Activated CD4-positive, alpha-beta T cell treated with anti-CD3 and anti-CD28 coated beads for 48 hours (primary cell): ENCODE results near the gene C2CD2.
A peak's percentile ranks its signal among the peaks of the same experiment; 100 is the strongest.
"Not testable (repeated sequence)": the region's sequence is repeated elsewhere in the genome, so short reads cannot be mapped to it uniquely, and the experiment has no call there.

ENCODE experiments used
- DNase-seq: peaks from one replicate; pipeline ENCODE4 v3.0.0-alpha.2; 2020

Gene C2CD2

GRCh38 chr21:41953831-41954653, at the start of gene C2CD2:
C2CD2 (minus strand) TSS chr21:41954018; CDS start chr21:41953648, 370 bp downstream.
- DNase-seq, result peak; percentile 38

- DNase-seq, result peak; percentile 56
Observed at GRCh38 chr21:42003051-42003461, 49.2 kb upstream of the C2CD2 start.

DNA sequence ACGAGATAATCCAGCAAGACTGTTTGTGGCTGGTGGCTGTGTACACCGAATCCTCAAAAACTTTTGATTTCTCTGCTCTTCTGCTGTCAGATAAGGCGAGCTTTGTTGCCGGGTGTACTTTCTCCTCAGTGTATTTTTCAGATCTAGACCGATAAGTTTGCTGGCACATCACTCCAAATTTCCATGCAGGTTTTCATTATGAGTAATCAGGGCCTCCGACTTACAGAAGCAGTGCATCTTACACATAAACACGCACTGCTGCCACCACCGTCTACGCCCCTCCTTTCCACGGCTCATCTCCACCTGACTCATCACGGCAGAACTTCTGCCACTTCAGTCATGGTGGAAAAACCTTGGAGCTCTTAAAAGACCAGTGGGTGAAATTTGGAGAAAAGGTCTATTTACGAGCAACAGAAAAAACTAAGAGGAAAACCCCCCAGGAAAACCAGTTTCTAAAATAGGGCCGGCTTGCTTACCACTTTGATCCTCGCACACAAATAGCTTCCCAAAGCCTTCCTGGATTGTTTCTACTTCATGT, 48.7 kb upstream of the C2CD2 start:
- DNase-seq, result peak; percentile 86

- no peak for DNase-seq
Observed at GRCh38 chr21:42001781-42002180, 48.0 kb upstream of the C2CD2 start.

- DNase-seq, result no peak
Observed at GRCh38 chr21:42000908-42001307, 47.1 kb upstream of the C2CD2 start.

- DNase-seq, result no peak
Observed at GRCh38 chr21:41997657-41998056, 43.8 kb upstream of the C2CD2 start.

DNA sequence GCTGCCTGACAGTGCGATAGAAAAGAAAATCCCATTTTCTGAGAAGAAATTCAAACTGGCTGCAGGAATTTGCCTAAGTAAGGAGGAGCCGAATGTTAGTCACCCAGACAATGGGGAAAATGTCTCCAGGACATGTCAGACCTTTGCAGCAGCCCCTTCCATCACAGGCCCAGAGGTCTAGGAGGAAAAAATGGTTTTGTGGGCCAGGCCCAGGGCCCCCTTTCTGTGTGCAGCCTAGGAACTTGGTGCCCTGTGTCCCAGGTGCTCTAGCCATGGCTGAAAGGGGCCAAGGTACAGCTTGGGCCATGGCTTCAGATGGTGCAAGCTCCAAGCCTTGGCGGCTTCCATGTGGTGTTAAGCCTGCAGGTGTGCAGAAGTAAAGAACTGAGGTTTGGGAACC, 41.8 kb upstream of the C2CD2 start:
- no peak for DNase-seq

DNA sequence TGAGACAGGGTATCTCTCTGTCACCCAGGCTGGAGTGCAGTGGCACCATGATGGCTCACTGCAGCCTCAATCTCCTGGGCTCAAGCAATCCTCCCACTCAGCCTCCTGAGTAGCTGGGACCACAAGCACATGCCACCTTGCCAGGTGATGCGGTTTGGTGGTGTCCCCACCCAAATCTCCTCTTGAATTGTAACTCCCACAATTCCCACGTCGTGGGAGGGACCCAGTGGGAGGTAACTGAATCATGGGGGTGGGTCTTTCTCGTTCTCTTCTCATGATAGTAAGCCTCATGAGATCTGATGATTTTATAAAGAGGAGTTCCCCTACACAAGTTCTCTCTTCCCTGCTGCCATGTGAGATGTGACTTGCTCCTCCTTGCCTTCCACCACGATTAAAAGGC, 40.8 kb upstream of the C2CD2 start:
- not testable (repeated sequence) for DNase-seq

DNA sequence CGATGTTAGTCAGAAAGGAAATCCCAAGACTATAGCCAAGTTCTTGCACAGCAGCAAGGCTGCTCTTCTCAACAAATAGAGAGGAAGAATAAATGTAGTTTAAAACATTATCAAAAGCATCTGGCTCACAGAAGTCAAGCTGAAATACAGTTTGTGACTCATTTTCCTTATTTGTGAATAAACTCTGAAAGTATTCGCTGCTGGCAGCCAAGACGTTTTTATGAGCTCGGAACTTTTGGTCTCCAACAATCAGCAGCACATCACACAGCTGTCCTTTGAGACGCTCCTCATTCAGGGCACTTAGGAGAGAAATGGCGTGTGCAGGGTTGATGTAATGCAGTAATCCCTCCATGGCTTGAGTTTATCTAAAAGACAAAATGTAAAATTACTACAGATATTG, 39.9 kb upstream of the C2CD2 start:
- no peak for DNase-seq

GRCh38 chr21:41992576-41992975, 38.8 kb upstream of the C2CD2 start:
- DNase-seq, result no peak

DNA sequence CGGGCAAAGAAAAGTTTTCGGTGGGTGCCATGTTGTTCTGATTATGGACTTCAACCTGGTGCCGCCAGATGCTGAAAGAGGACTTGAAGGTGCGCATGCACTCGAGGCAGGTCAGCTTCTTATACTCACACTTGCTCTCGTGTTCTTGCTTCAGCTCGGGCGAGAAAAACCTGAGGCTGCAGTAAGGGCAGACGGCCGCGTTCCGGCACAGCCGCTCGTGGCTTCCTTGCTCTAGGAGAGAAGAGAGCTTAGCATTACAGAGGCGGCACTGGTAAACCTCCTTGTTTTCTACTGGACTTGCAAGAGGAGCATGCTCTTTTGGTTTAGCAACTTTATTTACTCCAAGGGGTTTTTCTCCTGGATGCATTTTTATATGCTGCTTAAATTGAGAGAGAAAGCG, 37.8 kb upstream of the C2CD2 start:
- DNase-seq, result no peak

GRCh38 chr21:41989698-41990097, 35.9 kb upstream of the C2CD2 start:
- no peak for DNase-seq

GRCh38 chr21:41987310-41987709, 33.5 kb upstream of the C2CD2 start:
- DNase-seq, result no peak

DNA sequence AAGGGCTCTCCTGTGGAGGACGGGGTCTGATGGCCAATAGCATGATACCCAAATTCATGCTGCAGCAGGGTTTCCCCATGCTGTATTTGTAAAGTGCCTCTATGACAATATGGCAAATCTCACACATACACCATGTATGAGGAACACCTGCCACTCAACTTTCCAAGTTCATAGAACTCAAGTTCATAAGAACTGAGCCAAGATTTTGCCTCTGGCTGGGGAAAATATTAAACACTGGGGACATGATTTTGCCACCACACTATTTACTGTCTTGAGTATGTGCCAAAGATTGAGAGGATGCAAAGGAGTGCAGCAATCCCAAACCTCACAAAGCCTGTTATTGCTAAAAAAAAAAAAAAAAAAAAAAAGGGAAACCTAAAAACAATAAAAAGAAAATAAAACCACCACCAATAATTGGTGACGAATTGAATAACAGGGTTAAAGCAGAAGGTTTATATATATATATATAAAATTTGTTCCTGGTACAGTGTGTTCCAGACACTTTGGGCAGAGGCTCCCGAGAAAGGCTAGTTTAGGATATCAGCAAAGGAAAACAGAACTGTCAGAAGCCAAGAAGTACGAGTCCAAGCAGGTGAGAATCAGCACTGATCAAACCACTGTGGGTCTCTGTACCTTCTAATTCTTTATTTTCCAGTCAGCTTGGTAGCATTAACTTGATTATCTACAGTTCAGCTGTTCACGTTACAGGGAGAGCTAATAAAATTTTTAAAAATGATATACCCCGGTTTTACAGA, 32.0 kb upstream of the C2CD2 start:
- DNase-seq, result no peak

DNA sequence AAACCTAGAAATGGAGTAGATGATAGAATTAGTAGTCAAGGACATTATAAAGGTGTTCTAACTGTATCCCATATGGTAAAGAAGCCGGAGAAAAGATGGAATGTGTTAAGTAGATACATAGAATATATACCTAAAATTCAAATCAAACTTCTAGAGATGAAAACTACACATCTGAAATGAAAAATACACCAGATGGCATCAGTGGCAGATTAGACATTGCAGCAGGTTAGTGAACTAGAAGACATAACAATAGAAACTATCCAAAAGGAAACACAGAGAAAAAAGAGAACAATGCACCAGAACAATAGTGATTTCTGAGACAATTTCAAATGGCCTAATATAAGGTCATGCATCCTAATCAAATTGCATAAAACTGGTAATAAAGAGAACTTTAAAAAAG, 29.4 kb upstream of the C2CD2 start:
- DNase-seq, result no peak

DNA sequence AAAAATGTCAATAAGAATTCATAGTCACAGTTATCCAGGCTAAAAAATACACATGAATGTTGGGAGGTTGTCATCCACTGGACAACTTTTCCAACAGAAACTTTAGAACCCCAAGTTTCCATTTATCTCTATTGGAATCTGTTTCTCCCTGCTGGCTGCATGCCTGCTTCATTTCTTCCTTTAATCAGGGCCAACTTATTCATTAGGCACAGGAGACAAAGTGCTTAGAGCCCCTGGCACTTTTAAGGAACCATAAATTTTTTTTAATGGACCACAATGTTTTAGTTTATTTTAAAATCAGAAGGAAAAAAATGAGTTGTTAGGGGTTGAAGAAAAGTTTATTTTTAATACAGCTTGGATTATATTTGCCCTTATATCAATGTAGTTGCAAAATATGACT, 26.7 kb upstream of the C2CD2 start:
- no peak for DNase-seq

- DNase-seq, result no peak
Observed at GRCh38 chr21:41979751-41980369, 26.0 kb upstream of the C2CD2 start.

DNA sequence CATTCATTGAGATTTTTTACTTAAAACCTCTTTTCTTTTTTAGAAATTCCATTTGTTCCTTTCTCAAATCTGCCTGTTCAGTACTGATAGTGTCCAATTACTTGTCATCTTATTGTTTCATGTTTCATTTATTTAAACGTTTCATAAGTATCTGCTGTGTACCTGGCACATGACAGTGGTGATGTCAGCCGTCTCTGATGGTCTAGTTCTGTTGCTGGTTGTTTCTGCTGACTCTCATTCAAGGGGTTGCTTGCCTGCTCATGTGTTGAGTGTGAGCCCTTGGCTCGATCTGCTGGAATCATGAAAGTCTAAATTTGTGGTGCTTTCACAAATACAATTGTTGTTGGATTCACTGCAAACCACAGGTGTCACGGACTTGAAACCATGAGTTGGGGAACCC, 25.5 kb upstream of the C2CD2 start:
- DNase-seq, result no peak

- no peak for DNase-seq
Observed at GRCh38 chr21:41977034-41977950, 23.5 kb upstream of the C2CD2 start.

DNA sequence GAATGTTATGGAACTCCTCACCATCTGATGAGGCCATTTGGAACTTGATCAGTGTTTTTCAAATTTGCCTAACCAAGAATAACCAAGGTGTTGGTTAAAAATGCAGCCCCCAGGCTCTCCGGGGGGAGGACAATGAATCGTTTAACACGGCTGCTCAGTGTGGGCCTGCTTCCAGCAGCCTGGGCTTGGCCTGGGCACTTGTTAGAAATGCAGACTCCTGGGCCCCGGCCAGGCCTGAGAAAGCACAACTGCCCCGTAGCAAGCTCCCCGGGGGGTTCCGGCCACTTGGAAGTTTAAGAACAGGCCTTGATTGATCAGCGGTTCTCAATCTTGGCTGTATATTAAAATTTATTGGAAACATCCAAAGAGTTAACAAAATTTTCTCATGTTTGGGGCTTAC, 22.8 kb upstream of the C2CD2 start:
- DNase-seq, result no peak

GRCh38 chr21:41975391-41976272, 21.8 kb upstream of the C2CD2 start:
- no peak for DNase-seq

DNA sequence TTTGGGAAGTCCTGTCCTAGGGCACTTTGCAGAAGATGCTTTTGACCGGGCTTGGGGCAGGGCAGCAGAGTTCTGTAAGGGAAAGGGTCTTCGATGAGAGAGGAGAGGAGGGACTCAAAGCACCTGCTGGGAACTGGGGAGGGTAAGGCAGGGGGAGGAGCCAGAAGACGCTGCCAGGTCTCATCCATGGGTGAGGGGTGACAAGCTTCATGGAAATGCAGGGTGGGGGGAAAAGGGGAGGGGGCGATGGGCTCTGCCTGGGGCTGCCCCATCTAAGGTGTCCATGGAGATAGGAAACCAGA, 20.9 kb upstream of the C2CD2 start:
- DNase-seq, result no peak
